ENCODE measurements around the gene PI4KA.
"Not testable (repeated sequence)": the region's sequence is repeated elsewhere in the genome, so short reads cannot be mapped to it uniquely, and the experiment has no call there.

Gene PI4KA

GRCh38 chr22:20858615-20859416 is at the start of gene PI4KA, which contains the start of gene SNAP29:
PI4KA (minus strand) TSS chr22:20858811; CDS start chr22:20858725, 86 bp downstream.
SNAP29 (plus strand) TSS chr22:20859007; CDS start chr22:20859111, 104 bp downstream.
- peak; percentile 90 for DNase-seq

- DNase-seq: no peak
These were observed 47.8 kb upstream of the PI4KA start for GRCh38 chr22:20906387-20906767.

GRCh38 chr22:20905415-20906386 is 47.1 kb upstream of the PI4KA start:
- peak; percentile 84 for DNase-seq

GRCh38 chr22:20904980-20905355 is 46.4 kb upstream of the PI4KA start:
- DNase-seq: peak; percentile 57

- DNase-seq: no peak
These were observed 45.7 kb upstream of the PI4KA start for GRCh38 chr22:20904008-20904979.

GRCh38 chr22:20903093-20903492 is 44.5 kb upstream of the PI4KA start:
- DNase-seq: no peak

- not testable (repeated sequence) for DNase-seq
These were observed 42.8 kb upstream of the PI4KA start for GRCh38 chr22:20901093-20902033.

GRCh38 chr22:20899827-20900423 is 41.3 kb upstream of the PI4KA start:
- no peak for DNase-seq

GRCh38 chr22:20897737-20898136 is 39.1 kb upstream of the PI4KA start:
- DNase-seq: not testable (repeated sequence)

- DNase-seq: no peak
These were observed 32.4 kb upstream of the PI4KA start for GRCh38 chr22:20890975-20891374.

GRCh38 chr22:20889904-20890540 is 31.4 kb upstream of the PI4KA start:
- no peak for DNase-seq

GRCh38 chr22:20889025-20889704 is 30.6 kb upstream of the PI4KA start:
- DNase-seq: no peak

- DNase-seq: no peak
These were observed 28.8 kb upstream of the PI4KA start for GRCh38 chr22:20887375-20887774.

GRCh38 chr22:20885557-20886323 is 27.1 kb upstream of the PI4KA start:
- DNase-seq: peak; percentile 79

- no peak for DNase-seq
These were observed 26.5 kb upstream of the PI4KA start for GRCh38 chr22:20885017-20885556.

GRCh38 chr22:20884454-20884853 is 25.8 kb upstream of the PI4KA start:
- no peak for DNase-seq

- DNase-seq: no peak
These were observed 24.2 kb upstream of the PI4KA start for GRCh38 chr22:20882855-20883254.
